Ectodermal cell (in vitro differentiated cells): ENCODE results near the gene ALB.

Source experiments
- H3K27ac ChIP-seq: 2 replicates; pipeline ENCODE4 v1.7.0; 2013; ENCODE audit warnings: mild to moderate bottlenecking, low read depth, low read length; ENCODE audit not compliant: insufficient read depth, poor library complexity, severe bottlenecking
- H3K27me3 ChIP-seq: 2 replicates; pipeline ENCODE4 v1.7.0; 2013; ENCODE audit warnings: mild to moderate bottlenecking, low read length; ENCODE audit not compliant: insufficient read depth, control insufficient read depth, poor library complexity, severe bottlenecking
- H3K36me3 ChIP-seq: one replicate; pipeline ENCODE4 v1.7.0; 2013; ENCODE audit warnings: low read length; ENCODE audit not compliant: control insufficient read depth, insufficient read depth
- H3K4me1 ChIP-seq: one replicate; pipeline ENCODE4 v1.7.0; 2013; ENCODE audit warnings: low read length; ENCODE audit not compliant: control insufficient read depth, insufficient read depth
- H3K4me3 ChIP-seq: 2 replicates; pipeline ENCODE4 v1.7.0; 2013; ENCODE audit warnings: low read depth, low read length, control low read depth; ENCODE audit not compliant: insufficient read depth
- H3K9me3 ChIP-seq: 2 replicates; pipeline ENCODE4 v1.7.0; 2013; ENCODE audit warnings: mild to moderate bottlenecking, low read length, moderate library complexity; ENCODE audit not compliant: control insufficient read depth
- WGBS, 2 experiments: methylation state at CpG; one replicate each; pipeline ENCODE4 v1.1.7; 2013; ENCODE audit warnings: missing lambda C conversion rate in 2 of 2; 5-methylcytosine and 5-hydroxymethylcytosine counted together

ALB gene

GRCh38 chr4:73459048-73459421, 54.9 kb downstream of the ALB start:
- Histone ChIP-seq H3K4me1 (no peaks in the 10 kb centered on the region), H3K9me3 (no peaks in the 10 kb centered on the region), H3K36me3 (no peaks in the 10 kb centered on the region), H3K4me3 (no peak overlapping the region), H3K27ac (no peak overlapping the region), H3K27me3 (no peaks in the 10 kb centered on the region)
- 60 to 81% methylated on average over 2 to 3 of the region's 3 CpGs for WGBS, 2 experiments

- H3K27me3 ChIP-seq = no peaks in the 10 kb centered on the region
- 83 to 94% methylated on average over 1 of the region's 4 CpGs for WGBS, 2 experiments
- H3K9me3 ChIP-seq = no peaks in the 10 kb centered on the region
- no peaks in the 10 kb centered on the region for H3K4me1 ChIP-seq
- no peak overlapping the region for H3K4me3 ChIP-seq
- H3K36me3 ChIP-seq = no peaks in the 10 kb centered on the region
- H3K27ac ChIP-seq = no peak overlapping the region
Observed at GRCh38 chr4:73460913-73461522, 56.9 kb downstream of the ALB start.

DNA sequence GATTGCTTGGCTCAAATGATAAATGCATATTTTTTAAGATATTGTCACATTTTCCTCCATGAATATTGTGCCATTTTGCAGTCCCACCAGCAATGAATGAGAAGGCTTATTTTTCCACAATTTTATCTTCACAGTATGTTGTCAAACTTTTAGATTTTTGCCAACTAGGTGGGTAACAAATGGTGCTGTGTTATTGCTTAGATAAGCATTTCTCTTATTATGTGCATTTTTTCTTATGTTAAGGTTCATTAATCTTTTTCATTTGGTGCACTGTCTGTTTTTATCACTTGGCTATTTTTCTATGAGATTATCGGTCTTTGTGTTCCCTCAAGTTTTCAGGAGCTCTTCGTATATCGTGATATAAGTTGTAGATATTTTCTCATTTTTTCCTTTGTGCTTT, 64.1 kb downstream of the ALB start:
- Histone ChIP-seq H3K9me3 (no peaks in the 10 kb centered on the region), H3K4me1 (no peaks in the 10 kb centered on the region), H3K36me3 (no peaks in the 10 kb centered on the region), H3K27ac (no peak overlapping the region), H3K4me3 (no peak overlapping the region), H3K27me3 (no peaks in the 10 kb centered on the region)
- WGBS, 2 experiments = 100% methylated on average over 3 of the region's 3 CpGs; no CpG with 5 or more reads in 1 of the 2 experiments

- no peaks in the 10 kb centered on the region for H3K36me3 ChIP-seq
- H3K9me3 ChIP-seq = no peaks in the 10 kb centered on the region
- no peaks in the 10 kb centered on the region for H3K4me1 ChIP-seq
- H3K27me3 ChIP-seq = no peaks in the 10 kb centered on the region
- 90 to 97% methylated on average over 1 of the region's 1 CpG for WGBS, 2 experiments
- no peak overlapping the region for H3K4me3 ChIP-seq
- H3K27ac ChIP-seq = no peak overlapping the region
Observed at GRCh38 chr4:73470728-73471127, 66.6 kb downstream of the ALB start.
